BE2C (cell line): ENCODE measurements around the gene TRIM36.

Source experiments
- DNase-seq: peaks from one replicate; pipeline ENCODE4 v3.0.0-alpha.2; 2020
- H3K27me3 ChIP-seq: fragments of 250-450 bp; sonication (Bioruptor Pico); 2 replicates; pipeline ENCODE4 v1.5.1; 2020; ENCODE audit warnings: mild to moderate bottlenecking
- H3K36me3 ChIP-seq: fragments of 250-450 bp; sonication (Bioruptor Pico); 2 replicates; pipeline ENCODE4 v1.5.1; 2020; ENCODE audit warnings: mild to moderate bottlenecking
- H3K4me1 ChIP-seq: fragments of 250-450 bp; sonication (Bioruptor Pico); 2 replicates; pipeline ENCODE4 v1.5.1; 2020
- H3K4me3 ChIP-seq: 2 replicates; pipeline ENCODE4 v1.5.1; 2011; ENCODE audit warnings: low read depth, low read length
- H3K9me3 ChIP-seq: fragments of 250-450 bp; sonication (Bioruptor Pico); 2 replicates; pipeline ENCODE4 v1.5.1; 2020
- TF ChIP-seq, protein P1 (sequence below): IDR thresholded peaks from 2 replicates; pipeline ENCODE4 v1.5.1; 2012; ENCODE audit warnings: mild to moderate bottlenecking, low read depth, low read length

The TRIM36 gene

DNA sequence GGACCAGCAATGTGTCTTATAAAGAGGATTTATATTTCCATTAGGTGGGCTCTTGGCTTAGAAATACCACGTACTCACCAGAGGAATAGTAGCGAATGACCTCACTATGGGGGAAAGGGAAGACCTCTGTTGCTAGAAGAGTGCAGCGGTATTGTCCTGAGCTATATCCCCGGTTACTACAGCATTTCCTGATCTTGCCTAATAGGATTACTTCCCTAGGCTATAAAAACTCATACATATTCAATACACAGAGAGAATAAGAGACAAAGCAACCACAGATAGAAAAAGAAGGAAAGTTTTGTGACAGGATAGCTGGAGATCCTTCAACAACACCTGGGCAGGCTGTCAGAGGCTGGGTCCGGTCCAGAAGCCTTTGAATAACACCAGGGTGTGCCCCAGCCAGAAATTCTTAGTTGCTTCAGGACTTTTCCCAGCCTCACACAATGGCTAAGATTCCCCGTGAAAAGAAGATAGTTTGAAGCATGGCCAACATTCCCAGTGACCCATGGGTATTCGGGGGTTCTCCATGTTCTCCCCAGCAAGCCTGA lies 85.4 kb downstream of the TRIM36 start:
- no peaks in the 10 kb centered on the region for H3K27me3 ChIP-seq
- TF ChIP-seq, protein P1, sequence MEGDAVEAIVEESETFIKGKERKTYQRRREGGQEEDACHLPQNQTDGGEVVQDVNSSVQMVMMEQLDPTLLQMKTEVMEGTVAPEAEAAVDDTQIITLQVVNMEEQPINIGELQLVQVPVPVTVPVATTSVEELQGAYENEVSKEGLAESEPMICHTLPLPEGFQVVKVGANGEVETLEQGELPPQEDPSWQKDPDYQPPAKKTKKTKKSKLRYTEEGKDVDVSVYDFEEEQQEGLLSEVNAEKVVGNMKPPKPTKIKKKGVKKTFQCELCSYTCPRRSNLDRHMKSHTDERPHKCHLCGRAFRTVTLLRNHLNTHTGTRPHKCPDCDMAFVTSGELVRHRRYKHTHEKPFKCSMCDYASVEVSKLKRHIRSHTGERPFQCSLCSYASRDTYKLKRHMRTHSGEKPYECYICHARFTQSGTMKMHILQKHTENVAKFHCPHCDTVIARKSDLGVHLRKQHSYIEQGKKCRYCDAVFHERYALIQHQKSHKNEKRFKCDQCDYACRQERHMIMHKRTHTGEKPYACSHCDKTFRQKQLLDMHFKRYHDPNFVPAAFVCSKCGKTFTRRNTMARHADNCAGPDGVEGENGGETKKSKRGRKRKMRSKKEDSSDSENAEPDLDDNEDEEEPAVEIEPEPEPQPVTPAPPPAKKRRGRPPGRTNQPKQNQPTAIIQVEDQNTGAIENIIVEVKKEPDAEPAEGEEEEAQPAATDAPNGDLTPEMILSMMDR, result no peak
- H3K4me3 ChIP-seq, result no peak overlapping the region
- no peaks in the 10 kb centered on the region for H3K9me3 ChIP-seq
- H3K36me3 ChIP-seq, result no peaks in the 10 kb centered on the region
- H3K4me1 ChIP-seq, result no peaks in the 10 kb centered on the region
- DNase-seq, result no peak

DNA sequence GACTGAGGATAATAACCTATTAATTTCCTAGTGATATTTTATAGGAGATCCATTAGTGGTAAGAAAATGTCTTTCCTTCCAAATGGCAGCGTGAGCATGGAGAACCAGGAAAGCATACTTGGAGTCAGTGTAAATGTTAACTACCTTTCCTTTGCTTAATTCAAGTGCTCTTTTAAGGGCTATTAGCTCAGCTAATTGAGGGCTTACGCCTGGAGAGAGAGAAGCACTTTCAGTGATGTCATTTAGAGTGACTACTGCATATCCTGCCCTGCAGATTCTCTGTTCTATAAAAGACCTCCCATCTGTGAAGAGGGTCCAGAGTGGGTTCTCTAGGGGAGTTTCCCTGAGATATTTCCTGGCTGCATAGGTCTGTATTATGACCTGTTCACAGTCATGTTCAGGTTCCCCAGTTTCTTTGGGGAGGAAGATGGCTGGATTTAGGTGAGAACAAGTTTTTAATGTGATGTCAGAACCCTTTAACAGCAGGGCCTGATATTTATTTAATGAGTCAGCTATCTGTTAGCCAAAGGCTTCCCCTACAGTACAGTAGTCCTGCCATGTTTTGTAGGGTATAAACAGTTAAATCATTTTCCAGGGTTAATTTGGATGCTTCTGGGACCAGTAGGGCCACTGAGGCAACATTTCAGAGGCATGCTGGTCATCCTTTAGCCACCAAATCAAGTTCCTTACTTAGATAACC lies 89.6 kb downstream of the TRIM36 start:
- Histone ChIP-seq H3K4me3 (no peak overlapping the region), H3K4me1 (no peaks in the 10 kb centered on the region), H3K27me3 (no peaks in the 10 kb centered on the region), H3K36me3 (no peaks in the 10 kb centered on the region), H3K9me3 (no peaks in the 10 kb centered on the region)
- TF ChIP-seq, protein P1, result no peak
- DNase-seq, result no peak
